ENCODE data around the gene KCNJ13.

- TF ChIP-seq CTCF (IDR thresholded peaks at IDR 0.05; ENCODE audit: low read length) (no peak), EZH2 (IDR thresholded peaks at IDR 0.05; ENCODE audit: borderline replicate concordance, low read length) (no peak)
Observed at GRCh38 chr2:232741294-232741693, 35.1 kb downstream of the KCNJ13 start.
